HepG2 (cell line): ENCODE measurements around the gene ENDOG. TPM values are rescaled to one million over a fixed set of nuclear protein-coding genes. Genes with fewer than 3 reads are reported as not detected.

ENCODE experiments used
- AGO2 ChIP-seq: fragments of 200-400 bp; formaldehyde crosslinking; optimal IDR thresholded peaks from 2 replicates; pipeline ENCODE3; 2017; ENCODE audit warnings: mild to moderate bottlenecking, low read depth, low read length, moderate library complexity
- ATM ChIP-seq: fragments of 450-650 bp; IDR thresholded peaks from 2 replicates; pipeline ENCODE4 v1.7.1; 2017; ENCODE audit warnings: mild to moderate bottlenecking, borderline replicate concordance
- FOSL1 ChIP-seq: sonication (generic); formaldehyde crosslinking; IDR thresholded peaks from 2 replicates; pipeline ENCODE4 v1.9.0; 2021; ENCODE audit warnings: missing genetic modification reagents, borderline replicate concordance
- HIVEP1 ChIP-seq: sonication (generic); formaldehyde crosslinking; IDR thresholded peaks from 2 replicates; pipeline ENCODE4 v1.4.0; 2020; ENCODE audit warnings: mild to moderate bottlenecking, missing genetic modification reagents
- KLF6 ChIP-seq: IDR thresholded peaks from 2 replicates; pipeline ENCODE4 v1.8.0; 2016; ENCODE audit warnings: missing biosample characterization, missing genetic modification reagents
- MBD4 ChIP-seq: IDR thresholded peaks from 2 replicates; pipeline ENCODE4 v1.6.1; 2012; ENCODE audit warnings: low read length, inconsistent platforms, borderline replicate concordance
- MYPOP ChIP-seq: sonication (generic); formaldehyde crosslinking; IDR thresholded peaks from 2 replicates; pipeline ENCODE4 v1.8.1; 2023; ENCODE audit warnings: mild to moderate bottlenecking, moderate library complexity, missing genetic modification reagents
- RAD21 ChIP-seq: fragments of 450-650 bp; formaldehyde crosslinking; IDR thresholded peaks from 2 replicates; pipeline ENCODE4 v1.5.0; 2020; ENCODE audit warnings: mild to moderate bottlenecking
- RFXAP ChIP-seq: sonication (generic); formaldehyde crosslinking; IDR thresholded peaks from 2 replicates; pipeline ENCODE4 v1.4.0; 2020; ENCODE audit warnings: missing genetic modification reagents, borderline replicate concordance
- SIN3A ChIP-seq: IDR thresholded peaks from 2 replicates; pipeline ENCODE4 v1.6.1; 2011; ENCODE audit warnings: low read depth, mild to moderate bottlenecking, control low read depth, low read length, borderline replicate concordance
- SP4 ChIP-seq: sonication (generic); formaldehyde crosslinking; IDR thresholded peaks from 2 replicates; pipeline ENCODE4 v1.8.1; 2023; ENCODE audit warnings: mild to moderate bottlenecking, missing genetic modification reagents
- THAP11 ChIP-seq: IDR thresholded peaks from 2 replicates; pipeline ENCODE4 v1.6.1; 2016; ENCODE audit warnings: missing biosample characterization, missing genetic modification reagents
- TRIM24 ChIP-seq: sonication (generic); formaldehyde crosslinking; IDR thresholded peaks from 2 replicates; pipeline ENCODE4 v1.8.0; 2022; ENCODE audit warnings: mild to moderate bottlenecking, missing genetic modification reagents
- ZFYVE20 ChIP-seq: sonication (generic); formaldehyde crosslinking; IDR thresholded peaks from 2 replicates; pipeline ENCODE4 v1.8.0; 2023; ENCODE audit warnings: low read depth, mild to moderate bottlenecking, moderate library complexity, missing genetic modification reagents, borderline replicate concordance
- ZNF10 ChIP-seq: sonication (generic); formaldehyde crosslinking; IDR thresholded peaks from 2 replicates; pipeline ENCODE4 v1.4.0; 2020; ENCODE audit warnings: mild to moderate bottlenecking, low read depth, missing genetic modification reagents, borderline replicate concordance
- ZNF407 ChIP-seq: sonication (generic); formaldehyde crosslinking; IDR thresholded peaks from one replicate; pipeline ENCODE4 v1.5.1; 2020; ENCODE audit warnings: mild to moderate bottlenecking, missing genetic modification reagents; ENCODE audit errors: not compliant biosample characterization
- ZNF501 ChIP-seq: sonication (generic); formaldehyde crosslinking; IDR thresholded peaks from 2 replicates; pipeline ENCODE4 v1.5.1; 2020; ENCODE audit warnings: mild to moderate bottlenecking, moderate library complexity, missing genetic modification reagents
- ZNF792 ChIP-seq: IDR thresholded peaks from 2 replicates; pipeline ENCODE4 v1.6.1; 2016
- ZNF83 ChIP-seq: sonication (generic); formaldehyde crosslinking; IDR thresholded peaks from 2 replicates; pipeline ENCODE4 v1.4.0; 2020; ENCODE audit warnings: missing genetic modification reagents, mild to moderate bottlenecking, borderline replicate concordance
- ZNF883 ChIP-seq: sonication (generic); formaldehyde crosslinking; IDR thresholded peaks from 2 replicates; pipeline ENCODE4 v1.5.1; 2020; ENCODE audit warnings: mild to moderate bottlenecking, missing genetic modification reagents; ENCODE audit errors: not compliant biosample characterization
- polyA plus RNA-seq, 8 experiments: library from polyadenylated mRNA; depleted of rRNA in 3 of 8; stranded (reverse) in 7 of 8; unstranded in 1 of 8; fragments of >200 nt; fragmentation: Illumina TruSeq in 4 of 8; extraction: Trizol in 4 of 8; gene quantifications; 2 replicates each; pipeline versions ENCODE4 v1.2.1 to v1.2.3, GENCODE V29; 2011 to 2016; ENCODE audit warnings: low read depth in 4 of 8, missing spikeins in 1 of 8, mixed read lengths in 1 of 8; ENCODE audit not compliant: insufficient read depth in 1 of 8
- total RNA-seq, 5 experiments: library from RNA; depleted of rRNA; stranded (reverse); fragments of >200 nt; fragmentation: Illumina TruSeq; extraction: Trizol; gene quantifications; 2 replicates each; pipeline ENCODE4 v1.2.3, GENCODE V29; 2016; ENCODE audit warnings: low read depth in 1 of 5

Gene ENDOG
- total and polyA plus RNA-seq, 2 of the 13 experiments (the other 11 are each of a cell fraction or from before 2014, with no cell fraction given) = 26.3 to 28.8 TPM

GRCh38 chr9:128829477-128830251, 11.4 kb downstream of the ENDOG start, which contains the start of gene SPOUT1 (continued):
- peak; percentile 78 for TF ChIP-seq ZNF407 (CRISPR knock-in tag)
- TF ChIP-seq KLF6 (CRISPR knock-in tag) = no peak
- TF ChIP-seq ZNF10 = no peak
- no peak for TF ChIP-seq ATM
- peak; percentile 56 for TF ChIP-seq THAP11 (CRISPR knock-in tag)
- peak; percentile 93 for TF ChIP-seq SP4 (CRISPR knock-in tag)
- TF ChIP-seq ZFYVE20 = peak; percentile 86; the same call in 1 of the 2 replicates
- TF ChIP-seq SIN3A = peak; percentile 62; the same call in 1 of the 2 replicates
- TF ChIP-seq MYPOP (CRISPR knock-in tag) = peak; percentile 71
- TF ChIP-seq RFXAP = peak; percentile 86
- TF ChIP-seq FOSL1 (CRISPR knock-in tag) = peak; percentile 35; the same call in 1 of the 2 replicates
- no peak for TF ChIP-seq TRIM24 (CRISPR knock-in tag)
- no peak for TF ChIP-seq MBD4
- TF ChIP-seq HIVEP1 (CRISPR knock-in tag) = no peak
- peak; percentile 88 for TF ChIP-seq ZNF792 (CRISPR knock-in tag)
- TF ChIP-seq ZNF83 = no peak
- TF ChIP-seq RAD21 (CRISPR knock-in tag) = peak; percentile 61
- TF ChIP-seq ZNF883 (CRISPR knock-in tag) = peak; percentile 73
- peak; percentile 80 for TF ChIP-seq ZNF501 (CRISPR knock-in tag)
- TF ChIP-seq AGO2 = peak; percentile 95
